Osteoblast (primary cell): ENCODE data around the gene CDK4. TPM values are rescaled to one million over a fixed set of nuclear protein-coding genes. Genes with fewer than 3 reads are reported as not detected.

Source experiments
- DNase-seq: peaks from one replicate; pipeline ENCODE4 v3.0.0; 2011; ENCODE audit warnings: low spot score, mixed read lengths; ENCODE audit not compliant: insufficient read length; ENCODE audit errors: missing footprints
- H2AFZ ChIP-seq: 2 replicates; pipeline ENCODE4 v1.6.0; 2011; ENCODE audit warnings: mild to moderate bottlenecking, low read length
- H3K27ac ChIP-seq: 2 replicates; pipeline ENCODE4 v1.5.1; 2011; ENCODE audit warnings: mild to moderate bottlenecking, low read depth, low read length, moderate library complexity
- H3K27me3 ChIP-seq: 2 replicates; pipeline ENCODE4 v1.6.0; 2012; ENCODE audit warnings: mild to moderate bottlenecking, control low read depth, inconsistent platforms, low read length, moderate library complexity; ENCODE audit not compliant: insufficient read depth
- H3K36me3 ChIP-seq: 2 replicates; pipeline ENCODE4 v1.5.1; 2011; ENCODE audit warnings: mild to moderate bottlenecking, low read length, control low read depth, moderate library complexity; ENCODE audit not compliant: insufficient read depth
- H3K4me1 ChIP-seq: 2 replicates; pipeline ENCODE4 v1.5.1; 2011; ENCODE audit warnings: mild to moderate bottlenecking, low read length, control low read depth, moderate library complexity; ENCODE audit not compliant: insufficient read depth
- H3K4me2 ChIP-seq: 2 replicates; pipeline ENCODE4 v1.6.0; 2011; ENCODE audit warnings: mild to moderate bottlenecking, low read length; ENCODE audit not compliant: insufficient read depth
- H3K4me3 ChIP-seq: fragments of 200-600 bp; sonication (generic); 3 replicates; pipeline ENCODE4 v1.5.1; 2012; ENCODE audit warnings: mild to moderate bottlenecking, low read length, inconsistent platforms; ENCODE audit not compliant: insufficient read depth
- H3K79me2 ChIP-seq: 2 replicates; pipeline ENCODE4 v1.6.0; 2012; ENCODE audit warnings: mild to moderate bottlenecking, low read length, control low read depth, inconsistent platforms; ENCODE audit not compliant: insufficient read depth
- H3K9me3 ChIP-seq: 2 replicates; pipeline ENCODE4 v1.5.1; 2011; ENCODE audit warnings: low read depth, low read length, control low read depth
- H4K20me1 ChIP-seq: 2 replicates; pipeline ENCODE4 v1.6.0; 2012; ENCODE audit warnings: mild to moderate bottlenecking, low read length, control low read depth; ENCODE audit not compliant: insufficient read depth
- CTCF ChIP-seq: IDR thresholded peaks from 2 replicates; pipeline ENCODE4 v1.5.1; 2011; ENCODE audit warnings: mild to moderate bottlenecking, low read depth, low read length, moderate library complexity; ENCODE audit errors: extremely low read depth
- total RNA-seq: library from RNA; depleted of rRNA; stranded (reverse); fragments of >200 nt; gene quantifications from 2 replicates; pipeline ENCODE4 v1.2.3, GENCODE V29; 2012

Gene CDK4
- total RNA-seq, 1 donor: 293 TPM

DNA sequence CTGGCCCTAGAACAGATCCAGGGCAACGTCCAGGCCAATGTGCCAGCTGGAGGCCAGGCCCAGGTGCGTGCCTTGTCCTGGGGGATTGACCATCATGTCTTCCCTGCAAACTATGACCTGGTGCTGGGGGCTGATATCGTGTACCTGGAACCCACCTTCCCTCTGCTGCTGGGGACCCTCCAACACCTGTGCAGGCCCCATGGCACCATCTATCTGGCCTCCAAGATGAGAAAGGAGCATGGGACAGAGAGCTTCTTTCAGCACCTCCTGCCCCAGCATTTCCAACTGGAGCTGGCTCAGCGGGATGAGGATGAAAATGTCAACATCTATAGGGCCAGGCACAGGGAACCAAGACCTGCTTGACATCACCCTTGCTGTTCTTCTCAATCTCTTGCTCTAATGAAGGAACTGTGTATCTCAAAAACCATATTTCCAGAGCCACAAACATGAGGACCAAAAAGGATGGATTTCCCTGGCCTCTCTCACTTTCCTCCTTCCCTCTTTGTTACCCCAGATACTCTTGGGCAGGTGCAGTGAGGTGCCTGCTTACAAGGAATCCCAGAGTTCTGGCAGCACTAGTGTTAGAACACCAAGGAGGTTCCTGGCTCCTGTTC lies 28.3 kb upstream of the CDK4 start:
- H3K79me2 ChIP-seq: peaks cover 21% of the 10 kb centered on the region
- H4K20me1 ChIP-seq: no peaks in the 10 kb centered on the region
- no peak for DNase-seq
- H3K27ac ChIP-seq: no peak overlapping the region
- peaks cover 18% of the 10 kb centered on the region for H3K36me3 ChIP-seq
- peaks cover 11% of the 10 kb centered on the region for H3K4me1 ChIP-seq
- no peak overlapping the region for H3K4me3 ChIP-seq
- no peaks in the 10 kb centered on the region for H3K27me3 ChIP-seq
- no peak overlapping the region for H2AFZ ChIP-seq
- no peak for TF ChIP-seq CTCF
- H3K4me2 ChIP-seq: no peak overlapping the region
- H3K9me3 ChIP-seq: no peaks in the 10 kb centered on the region

GRCh38 chr12:57779736-57780135 lies 27.6 kb upstream of the CDK4 start:
- Histone ChIP-seq H3K9me3 (no peaks in the 10 kb centered on the region), H3K27ac (no peak overlapping the region), H2AFZ (no peak overlapping the region), H3K27me3 (no peaks in the 10 kb centered on the region), H3K4me3 (no peak overlapping the region), H4K20me1 (no peaks in the 10 kb centered on the region), H3K79me2 (peaks cover 19% of the 10 kb centered on the region), H3K36me3 (peaks cover 14% of the 10 kb centered on the region), H3K4me1 (peaks cover 11% of the 10 kb centered on the region), H3K4me2 (no peak overlapping the region)
- TF ChIP-seq CTCF: no peak
- DNase-seq: no peak

DNA sequence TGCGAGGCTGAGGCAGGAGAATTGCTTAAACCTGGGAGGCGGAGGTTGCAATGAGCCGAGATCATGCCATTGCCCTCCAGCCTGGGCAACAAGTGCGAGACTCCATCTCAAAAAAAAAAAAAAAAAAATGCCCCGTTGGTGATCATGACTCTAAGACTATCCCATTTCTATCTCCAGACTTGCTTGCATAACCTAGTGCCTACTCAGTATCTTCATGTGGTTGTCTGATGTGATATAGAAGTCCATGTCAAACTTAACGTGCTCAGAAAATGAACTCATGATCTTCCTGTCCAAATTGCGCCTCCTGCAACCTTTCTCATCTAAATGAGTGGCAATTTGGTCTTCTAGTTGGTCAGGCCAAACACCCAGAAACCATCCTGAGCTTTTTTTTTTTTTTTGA lies 25.8 kb upstream of the CDK4 start:
- no peak overlapping the region for H3K4me3 ChIP-seq
- no peaks in the 10 kb centered on the region for H3K9me3 ChIP-seq
- peaks cover 9% of the 10 kb centered on the region for H3K36me3 ChIP-seq

GRCh38 chr12:57777367-57777766 lies 25.3 kb upstream of the CDK4 start:
- Histone ChIP-seq H3K36me3 (peaks cover 9% of the 10 kb centered on the region), H3K79me2 (peaks cover 7% of the 10 kb centered on the region), H4K20me1 (no peaks in the 10 kb centered on the region), H3K9me3 (no peaks in the 10 kb centered on the region), H3K4me3 (no peak overlapping the region), H3K27ac (no peak overlapping the region), H2AFZ (no peak overlapping the region), H3K4me1 (peaks cover 12% of the 10 kb centered on the region), H3K27me3 (no peaks in the 10 kb centered on the region), H3K4me2 (no peak overlapping the region)
- DNase-seq: no peak
- no peak for TF ChIP-seq CTCF

More for the DNA sequence above, 25.8 kb upstream of the CDK4 start:
- H3K4me1 ChIP-seq: peaks cover 13% of the 10 kb centered on the region
- H3K79me2 ChIP-seq: peaks cover 5% of the 10 kb centered on the region
- H2AFZ ChIP-seq: no peak overlapping the region
- H4K20me1 ChIP-seq: no peaks in the 10 kb centered on the region
- no peak for TF ChIP-seq CTCF
- DNase-seq: no peak
- H3K27me3 ChIP-seq: no peaks in the 10 kb centered on the region
- H3K4me2 ChIP-seq: no peak overlapping the region
- no peak overlapping the region for H3K27ac ChIP-seq
